ENCODE measurements around the gene GHR.

The GHR gene

DNA sequence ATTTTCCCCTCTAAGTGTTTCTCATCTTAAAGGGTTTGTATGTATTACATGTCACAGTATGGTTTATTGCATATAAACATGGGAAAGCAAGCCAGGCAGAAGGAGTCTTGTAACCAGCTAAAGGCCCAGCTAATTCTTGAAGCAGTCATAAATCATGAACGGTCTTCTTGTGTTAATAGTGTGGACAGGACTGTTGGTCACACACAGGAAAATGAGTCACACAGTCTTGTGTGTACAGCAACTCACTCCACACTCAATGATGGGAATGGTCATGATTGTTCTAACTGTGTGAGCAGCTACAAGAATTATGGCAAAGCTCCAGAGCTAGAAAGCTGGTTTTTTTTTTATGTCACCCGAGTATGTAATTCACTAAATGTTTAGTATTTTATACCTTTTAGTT lies 123.9 kb downstream of the GHR start (continued):
- TF ChIP-seq, protein P1, sequence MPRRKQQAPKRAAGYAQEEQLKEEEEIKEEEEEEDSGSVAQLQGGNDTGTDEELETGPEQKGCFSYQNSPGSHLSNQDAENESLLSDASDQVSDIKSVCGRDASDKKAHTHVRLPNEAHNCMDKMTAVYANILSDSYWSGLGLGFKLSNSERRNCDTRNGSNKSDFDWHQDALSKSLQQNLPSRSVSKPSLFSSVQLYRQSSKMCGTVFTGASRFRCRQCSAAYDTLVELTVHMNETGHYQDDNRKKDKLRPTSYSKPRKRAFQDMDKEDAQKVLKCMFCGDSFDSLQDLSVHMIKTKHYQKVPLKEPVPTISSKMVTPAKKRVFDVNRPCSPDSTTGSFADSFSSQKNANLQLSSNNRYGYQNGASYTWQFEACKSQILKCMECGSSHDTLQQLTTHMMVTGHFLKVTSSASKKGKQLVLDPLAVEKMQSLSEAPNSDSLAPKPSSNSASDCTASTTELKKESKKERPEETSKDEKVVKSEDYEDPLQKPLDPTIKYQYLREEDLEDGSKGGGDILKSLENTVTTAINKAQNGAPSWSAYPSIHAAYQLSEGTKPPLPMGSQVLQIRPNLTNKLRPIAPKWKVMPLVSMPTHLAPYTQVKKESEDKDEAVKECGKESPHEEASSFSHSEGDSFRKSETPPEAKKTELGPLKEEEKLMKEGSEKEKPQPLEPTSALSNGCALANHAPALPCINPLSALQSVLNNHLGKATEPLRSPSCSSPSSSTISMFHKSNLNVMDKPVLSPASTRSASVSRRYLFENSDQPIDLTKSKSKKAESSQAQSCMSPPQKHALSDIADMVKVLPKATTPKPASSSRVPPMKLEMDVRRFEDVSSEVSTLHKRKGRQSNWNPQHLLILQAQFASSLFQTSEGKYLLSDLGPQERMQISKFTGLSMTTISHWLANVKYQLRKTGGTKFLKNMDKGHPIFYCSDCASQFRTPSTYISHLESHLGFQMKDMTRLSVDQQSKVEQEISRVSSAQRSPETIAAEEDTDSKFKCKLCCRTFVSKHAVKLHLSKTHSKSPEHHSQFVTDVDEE (CRISPR knock-in tag; IDR thresholded peaks at IDR 0.05), result no peak
- no peak for TF ChIP-seq ISL1 (CRISPR knock-in tag; IDR thresholded peaks at IDR 0.05)

DNA sequence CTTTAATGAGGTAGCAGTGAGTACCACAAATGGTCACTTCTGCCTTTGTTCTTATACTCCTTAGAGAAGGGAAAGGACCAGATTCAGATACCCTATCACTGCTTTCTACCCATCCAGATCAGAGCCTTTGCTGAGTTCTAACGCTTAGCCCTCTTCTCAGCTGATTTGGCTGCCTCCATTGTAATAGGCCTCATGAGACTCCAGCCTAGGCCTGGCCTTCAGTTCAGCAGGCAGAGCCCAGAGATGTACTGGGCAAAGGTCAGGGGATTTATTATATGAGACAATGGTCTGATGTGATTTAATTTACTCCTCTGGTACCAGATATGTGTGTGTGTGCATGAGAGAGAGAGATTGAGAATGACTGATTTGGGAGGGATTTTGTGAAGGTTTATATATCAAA lies 124.7 kb downstream of the GHR start:
- no peak for ATAC-seq
- TF ChIP-seq, protein P2, sequence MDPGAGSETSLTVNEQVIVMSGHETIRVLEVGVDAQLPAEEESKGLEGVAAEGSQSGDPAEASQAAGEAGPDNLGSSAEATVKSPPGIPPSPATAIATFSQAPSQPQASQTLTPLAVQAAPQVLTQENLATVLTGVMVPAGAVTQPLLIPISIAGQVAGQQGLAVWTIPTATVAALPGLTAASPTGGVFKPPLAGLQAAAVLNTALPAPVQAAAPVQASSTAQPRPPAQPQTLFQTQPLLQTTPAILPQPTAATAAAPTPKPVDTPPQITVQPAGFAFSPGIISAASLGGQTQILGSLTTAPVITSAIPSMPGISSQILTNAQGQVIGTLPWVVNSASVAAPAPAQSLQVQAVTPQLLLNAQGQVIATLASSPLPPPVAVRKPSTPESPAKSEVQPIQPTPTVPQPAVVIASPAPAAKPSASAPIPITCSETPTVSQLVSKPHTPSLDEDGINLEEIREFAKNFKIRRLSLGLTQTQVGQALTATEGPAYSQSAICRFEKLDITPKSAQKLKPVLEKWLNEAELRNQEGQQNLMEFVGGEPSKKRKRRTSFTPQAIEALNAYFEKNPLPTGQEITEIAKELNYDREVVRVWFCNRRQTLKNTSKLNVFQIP (CRISPR knock-in tag; IDR thresholded peaks at IDR 0.05; ENCODE audit: borderline replicate concordance, low read depth), result no peak
- TF ChIP-seq ZNF70 (CRISPR knock-in tag; IDR thresholded peaks at IDR 0.05) (no peak), GLIS3 (CRISPR knock-in tag; IDR thresholded peaks at IDR 0.05) (no peak), ZC3H10 (CRISPR knock-in tag; IDR thresholded peaks at IDR 0.05) (no peak), RARB (CRISPR knock-in tag; IDR thresholded peaks at IDR 0.05) (no peak), ESRRG (CRISPR knock-in tag; IDR thresholded peaks at IDR 0.05) (no peak), ZFP3 (CRISPR knock-in tag; IDR thresholded peaks at IDR 0.05) (no peak), ARNTL (CRISPR knock-in tag; IDR thresholded peaks at IDR 0.05; ENCODE audit: borderline replicate concordance, low read depth) (no peak), CSDC2 (CRISPR knock-in tag; IDR thresholded peaks at IDR 0.05) (no peak), ZFP30 (CRISPR knock-in tag; IDR thresholded peaks at IDR 0.05) (no peak), TCF4 (CRISPR knock-in tag; IDR thresholded peaks at IDR 0.05; ENCODE audit: borderline replicate concordance) (no peak), PPARA (CRISPR knock-in tag; IDR thresholded peaks at IDR 0.05; ENCODE audit: borderline replicate concordance) (no peak)
- TF ChIP-seq, protein P3, sequence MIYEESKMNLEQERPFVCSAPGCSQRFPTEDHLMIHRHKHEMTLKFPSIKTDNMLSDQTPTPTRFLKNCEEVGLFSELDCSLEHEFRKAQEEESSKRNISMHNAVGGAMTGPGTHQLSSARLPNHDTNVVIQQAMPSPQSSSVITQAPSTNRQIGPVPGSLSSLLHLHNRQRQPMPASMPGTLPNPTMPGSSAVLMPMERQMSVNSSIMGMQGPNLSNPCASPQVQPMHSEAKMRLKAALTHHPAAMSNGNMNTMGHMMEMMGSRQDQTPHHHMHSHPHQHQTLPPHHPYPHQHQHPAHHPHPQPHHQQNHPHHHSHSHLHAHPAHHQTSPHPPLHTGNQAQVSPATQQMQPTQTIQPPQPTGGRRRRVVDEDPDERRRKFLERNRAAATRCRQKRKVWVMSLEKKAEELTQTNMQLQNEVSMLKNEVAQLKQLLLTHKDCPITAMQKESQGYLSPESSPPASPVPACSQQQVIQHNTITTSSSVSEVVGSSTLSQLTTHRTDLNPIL (CRISPR knock-in tag; IDR thresholded peaks at IDR 0.05; ENCODE audit: low read depth), result no peak
- TF ChIP-seq, protein P1 (CRISPR knock-in tag; IDR thresholded peaks at IDR 0.05), result no peak
- TF ChIP-seq, protein P4, sequence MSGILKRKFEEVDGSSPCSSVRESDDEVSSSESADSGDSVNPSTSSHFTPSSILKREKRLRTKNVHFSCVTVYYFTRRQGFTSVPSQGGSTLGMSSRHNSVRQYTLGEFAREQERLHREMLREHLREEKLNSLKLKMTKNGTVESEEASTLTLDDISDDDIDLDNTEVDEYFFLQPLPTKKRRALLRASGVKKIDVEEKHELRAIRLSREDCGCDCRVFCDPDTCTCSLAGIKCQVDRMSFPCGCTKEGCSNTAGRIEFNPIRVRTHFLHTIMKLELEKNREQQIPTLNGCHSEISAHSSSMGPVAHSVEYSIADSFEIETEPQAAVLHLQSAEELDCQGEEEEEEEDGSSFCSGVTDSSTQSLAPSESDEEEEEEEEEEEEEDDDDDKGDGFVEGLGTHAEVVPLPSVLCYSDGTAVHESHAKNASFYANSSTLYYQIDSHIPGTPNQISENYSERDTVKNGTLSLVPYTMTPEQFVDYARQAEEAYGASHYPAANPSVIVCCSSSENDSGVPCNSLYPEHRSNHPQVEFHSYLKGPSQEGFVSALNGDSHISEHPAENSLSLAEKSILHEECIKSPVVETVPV (CRISPR knock-in tag; IDR thresholded peaks at IDR 0.05), result no peak

DNA sequence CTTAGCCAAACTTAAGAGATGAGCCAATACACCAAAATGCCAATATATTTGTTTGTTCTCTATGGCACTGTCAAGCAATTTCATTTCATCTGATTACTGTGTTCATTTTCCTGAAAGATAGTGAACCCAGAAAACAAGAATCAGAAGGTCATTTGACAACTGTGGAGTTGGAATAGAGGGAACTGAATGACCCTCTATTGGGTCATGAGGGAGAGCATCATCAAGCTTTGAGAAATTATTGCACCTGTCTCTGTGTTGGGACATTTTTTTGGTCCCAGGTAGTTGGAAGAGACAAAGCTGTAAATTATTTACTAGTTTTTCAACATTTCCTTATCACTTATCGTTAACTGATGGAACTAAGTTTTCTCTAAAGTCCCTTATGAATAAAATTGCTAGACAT lies 129.4 kb downstream of the GHR start:
- TF ChIP-seq, protein P5, sequence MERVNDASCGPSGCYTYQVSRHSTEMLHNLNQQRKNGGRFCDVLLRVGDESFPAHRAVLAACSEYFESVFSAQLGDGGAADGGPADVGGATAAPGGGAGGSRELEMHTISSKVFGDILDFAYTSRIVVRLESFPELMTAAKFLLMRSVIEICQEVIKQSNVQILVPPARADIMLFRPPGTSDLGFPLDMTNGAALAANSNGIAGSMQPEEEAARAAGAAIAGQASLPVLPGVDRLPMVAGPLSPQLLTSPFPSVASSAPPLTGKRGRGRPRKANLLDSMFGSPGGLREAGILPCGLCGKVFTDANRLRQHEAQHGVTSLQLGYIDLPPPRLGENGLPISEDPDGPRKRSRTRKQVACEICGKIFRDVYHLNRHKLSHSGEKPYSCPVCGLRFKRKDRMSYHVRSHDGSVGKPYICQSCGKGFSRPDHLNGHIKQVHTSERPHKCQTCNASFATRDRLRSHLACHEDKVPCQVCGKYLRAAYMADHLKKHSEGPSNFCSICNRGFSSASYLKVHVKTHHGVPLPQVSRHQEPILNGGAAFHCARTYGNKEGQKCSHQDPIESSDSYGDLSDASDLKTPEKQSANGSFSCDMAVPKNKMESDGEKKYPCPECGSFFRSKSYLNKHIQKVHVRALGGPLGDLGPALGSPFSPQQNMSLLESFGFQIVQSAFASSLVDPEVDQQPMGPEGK (CRISPR knock-in tag; IDR thresholded peaks at IDR 0.05; ENCODE audit: borderline replicate concordance), result no peak
- TF ChIP-seq ZNF8 (CRISPR knock-in tag; IDR thresholded peaks at IDR 0.05) (no peak), ESRRG (CRISPR knock-in tag; IDR thresholded peaks at IDR 0.05) (no peak)
- no peak for ATAC-seq
